Activated B cell treated with CpG ODN at 0.5 μM for 24 hours (primary cell): ENCODE data around the gene TRAF3. TPM values are rescaled to one million over a fixed set of nuclear protein-coding genes. Genes with fewer than 3 reads are reported as not detected.
"Not testable (repeated sequence)": the region's sequence is repeated elsewhere in the genome, so short reads cannot be mapped to it uniquely, and the experiment has no call there.

Experiments used
- ATAC-seq: fragments of 200-7000 bp; cut with Tn5 transposase; one replicate; pipeline ENCODE4 v1.10.0; 2021; ENCODE audit warnings: low read depth, mild to moderate bottlenecking, moderate library complexity
- CTCF ChIA-PET: fragments of 350-600 bp; sonication (Branson Sonifier 250); formaldehyde crosslinking; loops from one replicate; lab custom pipeline; 2021; ENCODE audit warnings: antibody characterized with exemption; lab: Charles Lee
- POLR2A ChIA-PET: fragments of 350-600 bp; sonication (Branson Sonifier 250); formaldehyde crosslinking; loops from one replicate; lab custom pipeline; 2021; ENCODE audit warnings: antibody characterized with exemption; lab: Charles Lee
- DNase-seq: peaks from one replicate; pipeline ENCODE4 v3.0.0; 2022
- H3K27ac Mint-ChIP-seq: one replicate; pipeline ENCODE4 v1.8.0; 2020; ENCODE audit warnings: mixed read lengths
- H3K27me3 Mint-ChIP-seq: one replicate; pipeline ENCODE4 v1.8.0; 2021; ENCODE audit warnings: mixed read lengths
- H3K36me3 Mint-ChIP-seq: one replicate; pipeline ENCODE4 v1.8.0; 2021; ENCODE audit warnings: low read depth, mixed read lengths
- H3K4me1 Mint-ChIP-seq: one replicate; pipeline ENCODE4 v1.8.0; 2021; ENCODE audit warnings: mixed read lengths
- H3K4me3 Mint-ChIP-seq: one replicate; pipeline ENCODE4 v1.8.0; 2020; ENCODE audit warnings: mild to moderate bottlenecking, mixed read lengths
- H3K9me3 Mint-ChIP-seq: one replicate; pipeline ENCODE4 v1.8.0; 2020; ENCODE audit warnings: mixed read lengths
- CTCF ChIP-seq: fragments of 200-600 bp; IDR thresholded peaks from one replicate; pipeline ENCODE4 v1.8.0; 2022; ENCODE audit warnings: antibody characterized with exemption, mild to moderate bottlenecking
- intact Hi-C: fragments of 100-400 bp; cut with micrococcal nuclease; formaldehyde crosslinking; loops from one replicate; pipeline ENCODE4 v1.15.1; 2024
- total RNA-seq: library from RNA; stranded (reverse); gene quantifications from 2 replicates; pipeline ENCODE4 v1.2.3, GENCODE V29; 2022

TRAF3 gene
- total RNA-seq, 1 donor from 2014 or later = 120 TPM

- DNase-seq = no peak
- TF ChIP-seq CTCF = no peak
- CTCF ChIA-PET = interaction anchor here (2.7 kb wide), 1 partner anchor 178 kb away, joined by 10 read pairs; no protein-coding TSS in a partner anchor
- ATAC-seq = no peak
- Mint-ChIP-seq H3K36me3 (peaks cover 55% of the 10 kb centered on the region), H3K4me1 (peaks cover 30% of the 10 kb centered on the region), H3K27ac (no peak overlapping the region), H3K4me3 (no peak overlapping the region), H3K9me3 (no peaks in the 10 kb centered on the region), H3K27me3 (no peaks in the 10 kb centered on the region)
- intact Hi-C loops = no loop called here
- POLR2A ChIA-PET = interaction anchor here (0.6 kb wide), 1 partner anchor 316 kb away, joined by 4 read pairs; no protein-coding TSS in a partner anchor
Observed at GRCh38 chr14:102872020-102872419, 94.8 kb downstream of the TRAF3 start.

DNA sequence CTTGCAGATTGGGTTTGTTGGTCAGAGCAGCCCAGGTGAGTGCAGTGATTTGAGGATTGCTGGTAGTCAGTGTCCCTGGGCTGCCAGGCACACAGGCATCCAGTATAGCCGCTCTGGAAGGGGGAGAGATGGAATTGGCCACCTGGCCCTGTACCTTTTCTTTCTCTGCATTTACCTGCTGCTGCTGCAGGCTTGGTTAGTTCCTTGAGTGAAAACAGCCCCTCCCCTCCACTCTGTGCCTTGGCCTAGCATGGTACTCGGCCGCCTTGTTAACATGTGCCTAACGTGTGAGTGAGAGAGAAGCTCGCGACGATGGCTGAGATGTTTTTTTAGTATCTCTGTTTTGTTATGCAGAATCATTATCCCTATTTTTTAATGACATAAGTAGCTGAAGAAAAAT, 95.9 kb downstream of the TRAF3 start:
- POLR2A ChIA-PET = no interaction called here
- CTCF ChIA-PET = interaction anchor here (1.5 to 2.7 kb wide), 2 partner anchors 88 to 179 kb away, joined by 4 to 10 read pairs; no protein-coding TSS in a partner anchor
- no peaks in the 10 kb centered on the region for H3K27me3 Mint-ChIP-seq
- peaks cover 21% of the 10 kb centered on the region for H3K4me1 Mint-ChIP-seq
- no peak for ATAC-seq
- intact Hi-C loops = no loop called here
- H3K9me3 Mint-ChIP-seq = no peaks in the 10 kb centered on the region
- DNase-seq = no peak
- H3K36me3 Mint-ChIP-seq = peaks cover 46% of the 10 kb centered on the region
- no peak overlapping the region for H3K27ac Mint-ChIP-seq
- no peak for TF ChIP-seq CTCF
- H3K4me3 Mint-ChIP-seq = no peak overlapping the region

DNA sequence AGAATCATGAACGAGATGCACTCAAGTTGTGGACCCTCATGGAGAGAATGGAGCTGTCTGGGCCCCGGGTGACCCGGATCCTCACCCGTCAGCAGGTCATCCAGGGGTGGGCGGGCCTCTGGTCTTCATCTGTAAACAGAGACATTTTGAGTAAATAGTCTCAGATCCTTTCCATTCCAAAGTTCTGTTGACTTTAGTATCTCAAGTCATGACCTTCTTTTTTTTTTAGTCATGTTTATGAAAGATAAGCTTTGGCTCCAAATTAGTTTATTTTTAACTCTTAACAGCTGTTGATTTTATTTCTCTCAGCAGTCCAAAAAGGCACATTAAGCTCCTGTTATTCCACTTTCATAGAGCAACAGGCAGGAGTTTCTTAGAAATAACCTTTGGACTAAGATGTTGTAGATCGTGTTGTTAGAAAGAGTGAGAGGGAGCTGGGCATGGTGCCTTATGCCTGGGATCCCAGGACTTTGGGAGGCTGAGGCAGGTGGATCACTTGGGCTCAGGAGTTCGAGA, 96.4 kb downstream of the TRAF3 start:
- ChIA-PET CTCF (interaction anchor here (1.5 kb wide), 1 partner anchor 89 kb away, joined by 4 read pairs; no protein-coding TSS in a partner anchor), POLR2A (no interaction called here)
- Mint-ChIP-seq H3K9me3 (no peaks in the 10 kb centered on the region), H3K27me3 (no peaks in the 10 kb centered on the region), H3K27ac (no peak overlapping the region), H3K36me3 (peaks cover 43% of the 10 kb centered on the region), H3K4me3 (no peak overlapping the region), H3K4me1 (peaks cover 17% of the 10 kb centered on the region)
- TF ChIP-seq CTCF = no peak
- no peak for ATAC-seq
- intact Hi-C loops = no loop called here
- no peak for DNase-seq

DNA sequence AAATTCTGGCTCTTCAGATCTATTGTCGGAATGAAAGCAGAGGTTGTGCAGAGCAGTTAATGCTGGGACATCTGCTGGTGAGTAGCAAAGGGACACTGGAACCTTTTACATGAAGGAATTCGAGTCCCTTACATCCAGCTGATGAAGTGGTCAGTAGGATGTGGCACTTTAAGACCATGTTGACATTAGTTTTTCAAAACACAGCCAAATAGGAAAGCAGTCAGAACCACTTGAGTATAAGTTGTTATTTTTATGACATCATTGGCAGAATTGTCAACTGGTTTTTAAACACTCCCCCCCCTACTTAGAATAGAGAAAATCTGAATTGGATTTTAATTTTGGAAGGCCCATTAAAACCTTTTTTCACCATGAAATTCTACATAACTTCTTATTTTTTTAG, 98.4 kb downstream of the TRAF3 start:
- Mint-ChIP-seq H3K36me3 (peaks cover 40% of the 10 kb centered on the region), H3K27ac (no peak overlapping the region), H3K4me1 (peaks cover 7% of the 10 kb centered on the region), H3K27me3 (no peaks in the 10 kb centered on the region), H3K4me3 (no peak overlapping the region), H3K9me3 (no peaks in the 10 kb centered on the region)
- intact Hi-C loops = no loop called here
- CTCF ChIA-PET = interaction anchor here (1.4 kb wide), 1 partner anchor 180 kb away, joined by 3 read pairs; no protein-coding TSS in a partner anchor
- TF ChIP-seq CTCF = no peak
- POLR2A ChIA-PET = no interaction called here
- DNase-seq (no peak), ATAC-seq (no peak)

DNA sequence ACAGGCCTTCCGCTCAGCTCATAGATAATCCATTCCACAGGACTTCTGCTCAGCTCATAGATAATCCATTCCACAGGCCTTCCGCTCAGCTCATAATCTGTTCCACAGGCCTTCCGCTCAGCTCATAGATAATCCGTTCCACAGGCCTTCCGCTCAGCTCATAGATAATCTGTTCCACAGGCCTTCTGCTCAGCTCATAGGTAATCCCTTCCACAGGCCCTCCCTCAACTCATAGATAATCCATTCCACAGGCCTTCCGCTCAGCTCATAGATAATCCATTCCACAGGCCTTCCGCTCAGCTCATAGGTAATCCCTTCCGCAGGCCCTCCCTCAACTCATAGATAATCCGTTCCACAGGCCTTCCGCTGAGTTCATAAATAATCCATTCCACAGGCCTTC, 100.3 kb downstream of the TRAF3 start:
- POLR2A ChIA-PET = interaction anchor here (1.2 kb wide), 1 partner anchor 24 kb away, joined by 5 read pairs; no protein-coding TSS in a partner anchor
- H3K9me3 Mint-ChIP-seq, H3K4me1 Mint-ChIP-seq, CTCF ChIA-PET, intact Hi-C loops, DNase-seq, H3K4me3 Mint-ChIP-seq, H3K27me3 Mint-ChIP-seq, ATAC-seq, H3K27ac Mint-ChIP-seq: not testable (repeated sequence)
- peaks cover 40% of the 10 kb centered on the region for H3K36me3 Mint-ChIP-seq
